Measurements from ENCODE around the gene CEP164. TPM values are rescaled to one million over a fixed set of nuclear protein-coding genes. Genes with fewer than 3 reads are reported as not detected.

CEP164 gene
- total RNA-seq, 1 donor from 2014 or later = 41.2 TPM

- no peaks in the 10 kb centered on the region for H3K9me3 Mint-ChIP-seq
- H3K4me3 Mint-ChIP-seq = peak overlapping the region; percentile 72
- TF ChIP-seq CTCF (conservative IDR thresholded peaks at IDR 0.05) = no peak
- peaks cover 38% of the 10 kb centered on the region for H3K4me1 Mint-ChIP-seq
- no peaks in the 10 kb centered on the region for H3K36me3 Mint-ChIP-seq (ENCODE audit: low read depth)
- H3K27me3 Mint-ChIP-seq (ENCODE audit: low read depth) = no peaks in the 10 kb centered on the region
- no peak for DNase-seq (ENCODE audit: low read depth, low spot score)
- H3K27ac Mint-ChIP-seq (ENCODE audit: unreplicated experiment) = peak overlapping the region; percentile 91
Measured at GRCh38 chr11:117299351-117300282, 28.0 kb upstream of the CEP164 start.

- Mint-ChIP-seq H3K27me3 (ENCODE audit: low read depth) (no peaks in the 10 kb centered on the region), H3K36me3 (ENCODE audit: low read depth) (no peaks in the 10 kb centered on the region), H3K4me3 (peak overlapping the region; percentile 72), H3K27ac (ENCODE audit: unreplicated experiment) (peak overlapping the region; percentile 91), H3K4me1 (peaks cover 35% of the 10 kb centered on the region), H3K9me3 (no peaks in the 10 kb centered on the region)
- TF ChIP-seq CTCF (conservative IDR thresholded peaks at IDR 0.05) = no peak
- peak; percentile 43 for DNase-seq (ENCODE audit: low read depth, low spot score)
Measured at GRCh38 chr11:117300283-117300663, 27.4 kb upstream of the CEP164 start.

DNA sequence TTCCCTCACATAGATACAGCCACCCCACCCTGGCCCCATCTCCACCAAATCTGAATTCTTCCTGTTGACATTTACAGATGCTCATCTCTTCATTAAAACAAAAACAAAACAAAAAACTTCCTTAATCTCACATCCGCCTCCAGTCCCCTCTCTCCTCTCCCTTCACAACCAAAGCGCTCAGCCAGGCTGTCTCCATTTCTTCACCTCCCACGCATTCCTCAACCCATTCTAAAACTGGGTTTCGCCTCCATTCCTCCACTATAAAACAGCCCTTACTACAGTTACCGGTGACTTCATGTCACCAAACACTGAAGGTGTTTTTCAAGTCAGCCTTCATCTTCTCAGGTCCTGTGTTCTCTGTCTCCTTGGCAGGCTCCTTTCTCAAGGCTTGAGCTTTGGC lies 26.9 kb upstream of the CEP164 start:
- peaks cover 31% of the 10 kb centered on the region for H3K4me1 Mint-ChIP-seq
- TF ChIP-seq CTCF (conservative IDR thresholded peaks at IDR 0.05) = no peak
- DNase-seq (ENCODE audit: low read depth, low spot score) = no peak

GRCh38 chr11:117302228-117302627 lies 25.4 kb upstream of the CEP164 start:
- H3K9me3 Mint-ChIP-seq = no peaks in the 10 kb centered on the region
- TF ChIP-seq CTCF (conservative IDR thresholded peaks at IDR 0.05) = no peak
- DNase-seq (ENCODE audit: low read depth, low spot score) = no peak
- H3K36me3 Mint-ChIP-seq (ENCODE audit: low read depth) = no peaks in the 10 kb centered on the region
- peaks cover 31% of the 10 kb centered on the region for H3K4me1 Mint-ChIP-seq
- H3K27me3 Mint-ChIP-seq (ENCODE audit: low read depth) = no peaks in the 10 kb centered on the region
- no peak overlapping the region for H3K4me3 Mint-ChIP-seq
- H3K27ac Mint-ChIP-seq (ENCODE audit: unreplicated experiment) = no peak overlapping the region

More for the DNA sequence above, 26.9 kb upstream of the CEP164 start:
- Mint-ChIP-seq H3K36me3 (ENCODE audit: low read depth) (no peaks in the 10 kb centered on the region), H3K27me3 (ENCODE audit: low read depth) (no peaks in the 10 kb centered on the region), H3K27ac (ENCODE audit: unreplicated experiment) (peak overlapping the region; percentile 83), H3K4me3 (peak overlapping the region; percentile 11), H3K9me3 (no peaks in the 10 kb centered on the region)

DNA sequence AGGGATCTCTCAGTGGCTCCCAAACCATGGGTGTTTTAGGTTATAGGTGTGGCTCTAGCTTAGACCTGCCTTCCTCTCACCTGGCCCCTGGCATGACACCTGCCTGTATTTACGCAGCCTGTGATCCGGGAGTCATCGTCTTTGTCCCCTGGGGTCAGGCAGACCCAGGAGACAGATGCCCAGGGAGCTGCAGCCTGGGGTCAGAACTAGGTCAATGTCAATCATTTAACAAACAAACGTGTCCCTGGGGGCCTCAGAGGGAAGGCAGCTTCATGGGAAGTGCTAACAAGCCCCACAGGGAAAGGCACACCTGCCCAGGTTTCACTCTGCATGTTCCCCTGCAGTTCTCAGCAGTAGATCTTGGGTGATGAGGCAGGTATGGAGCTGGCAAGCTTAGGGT lies 24.6 kb upstream of the CEP164 start:
- no peak overlapping the region for H3K4me3 Mint-ChIP-seq
- no peaks in the 10 kb centered on the region for H3K9me3 Mint-ChIP-seq

More for the DNA sequence above, 24.6 kb upstream of the CEP164 start:
- no peak for DNase-seq (ENCODE audit: low read depth, low spot score)
- Mint-ChIP-seq H3K27me3 (ENCODE audit: low read depth) (no peaks in the 10 kb centered on the region), H3K36me3 (ENCODE audit: low read depth) (no peaks in the 10 kb centered on the region), H3K4me1 (peaks cover 31% of the 10 kb centered on the region), H3K27ac (ENCODE audit: unreplicated experiment) (no peak overlapping the region)
- TF ChIP-seq CTCF (conservative IDR thresholded peaks at IDR 0.05) = no peak

All from neural crest cell (in vitro differentiated cells).